Activated CD8-positive, alpha-beta T cell treated with anti-CD3 and anti-CD28 coated beads for 36 hours (primary cell): Measurements from ENCODE around the gene OPRM1. TPM values are rescaled to one million over a fixed set of nuclear protein-coding genes. Genes with fewer than 3 reads are reported as not detected.

Experiments
- ATAC-seq: fragments of 200-7000 bp; cut with Tn5 transposase; one replicate; pipeline ENCODE4 v1.10.0; 2021; ENCODE audit warnings: mild to moderate bottlenecking, moderate library complexity
- CTCF ChIA-PET: fragments of 350-600 bp; sonication (Branson Sonifier 250); formaldehyde crosslinking; loops from one replicate; lab custom pipeline; 2021; ENCODE audit warnings: antibody characterized with exemption; lab: Charles Lee
- POLR2A ChIA-PET: fragments of 350-600 bp; sonication (Branson Sonifier 250); formaldehyde crosslinking; loops from one replicate; lab custom pipeline; 2021; ENCODE audit warnings: antibody characterized with exemption; lab: Charles Lee
- DNase-seq: peaks from one replicate; pipeline ENCODE4 v3.0.0-alpha.2; 2020
- H3K27ac Mint-ChIP-seq: one replicate; pipeline ENCODE4 v1.8.0; 2021; ENCODE audit warnings: mild to moderate bottlenecking, mixed read lengths
- H3K27me3 Mint-ChIP-seq: one replicate; pipeline ENCODE4 v1.8.0; 2021; ENCODE audit warnings: mixed read lengths
- H3K36me3 Mint-ChIP-seq: one replicate; pipeline ENCODE4 v1.8.0; 2021; ENCODE audit warnings: low read depth, mixed read lengths
- H3K4me1 Mint-ChIP-seq: one replicate; pipeline ENCODE4 v1.8.0; 2021; ENCODE audit warnings: low read depth, mixed read lengths
- H3K4me3 Mint-ChIP-seq: one replicate; pipeline ENCODE4 v1.8.0; 2021; ENCODE audit warnings: mild to moderate bottlenecking, moderate library complexity, mixed read lengths
- H3K9me3 Mint-ChIP-seq: one replicate; pipeline ENCODE4 v1.8.0; 2021; ENCODE audit warnings: mixed read lengths
- intact Hi-C: fragments of 100-400 bp; cut with micrococcal nuclease; formaldehyde crosslinking; loops from one replicate; pipeline ENCODE4 v1.10.0; 2022
- total RNA-seq, 2 experiments: library from RNA; stranded (reverse); gene quantifications; one replicate each; pipeline ENCODE4 v1.2.3, GENCODE V29; 2021
- TF ChIP-seq, protein P1 (sequence below): fragments of 200-600 bp; IDR thresholded peaks from one replicate; pipeline ENCODE4 v1.8.0; 2022; ENCODE audit warnings: antibody characterized with exemption, mild to moderate bottlenecking

OPRM1 gene
- total RNA-seq, 2 experiments from 2014 or later: not detected

DNA sequence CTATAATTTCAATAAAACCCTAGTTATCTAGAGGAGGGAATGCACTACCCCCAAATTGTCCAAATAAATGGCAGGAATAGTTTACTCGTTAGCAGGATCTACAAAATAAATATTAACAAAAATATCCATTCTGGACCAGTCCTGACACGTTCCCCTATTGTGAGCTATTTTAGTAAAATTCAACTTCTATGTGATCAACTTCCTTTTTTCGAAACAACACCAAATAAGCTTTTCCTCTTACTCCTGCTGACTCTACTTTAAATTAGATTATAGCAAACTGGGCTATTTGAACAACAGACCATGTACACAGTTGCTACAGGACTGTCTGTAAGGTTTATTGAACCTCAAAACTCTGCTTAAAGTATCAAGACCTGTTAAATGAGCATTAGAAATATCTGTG lies 163.3 kb downstream of the OPRM1 start:
- intact Hi-C loops: no loop called here
- Mint-ChIP-seq H3K4me3 (no peak overlapping the region), H3K27ac (no peak overlapping the region), H3K36me3 (peaks cover 71% of the 10 kb centered on the region), H3K27me3 (no peaks in the 10 kb centered on the region), H3K9me3 (peaks cover 1% of the 10 kb centered on the region), H3K4me1 (peaks cover 60% of the 10 kb centered on the region)
- ChIA-PET POLR2A (no interaction called here), CTCF (interaction anchor here (0.9 kb wide), 1 partner anchor 20 kb away, joined by 3 read pairs; no protein-coding TSS in a partner anchor)
- DNase-seq: no peak
- no peak for ATAC-seq
- TF ChIP-seq, protein P1, sequence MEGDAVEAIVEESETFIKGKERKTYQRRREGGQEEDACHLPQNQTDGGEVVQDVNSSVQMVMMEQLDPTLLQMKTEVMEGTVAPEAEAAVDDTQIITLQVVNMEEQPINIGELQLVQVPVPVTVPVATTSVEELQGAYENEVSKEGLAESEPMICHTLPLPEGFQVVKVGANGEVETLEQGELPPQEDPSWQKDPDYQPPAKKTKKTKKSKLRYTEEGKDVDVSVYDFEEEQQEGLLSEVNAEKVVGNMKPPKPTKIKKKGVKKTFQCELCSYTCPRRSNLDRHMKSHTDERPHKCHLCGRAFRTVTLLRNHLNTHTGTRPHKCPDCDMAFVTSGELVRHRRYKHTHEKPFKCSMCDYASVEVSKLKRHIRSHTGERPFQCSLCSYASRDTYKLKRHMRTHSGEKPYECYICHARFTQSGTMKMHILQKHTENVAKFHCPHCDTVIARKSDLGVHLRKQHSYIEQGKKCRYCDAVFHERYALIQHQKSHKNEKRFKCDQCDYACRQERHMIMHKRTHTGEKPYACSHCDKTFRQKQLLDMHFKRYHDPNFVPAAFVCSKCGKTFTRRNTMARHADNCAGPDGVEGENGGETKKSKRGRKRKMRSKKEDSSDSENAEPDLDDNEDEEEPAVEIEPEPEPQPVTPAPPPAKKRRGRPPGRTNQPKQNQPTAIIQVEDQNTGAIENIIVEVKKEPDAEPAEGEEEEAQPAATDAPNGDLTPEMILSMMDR: no peak

DNA sequence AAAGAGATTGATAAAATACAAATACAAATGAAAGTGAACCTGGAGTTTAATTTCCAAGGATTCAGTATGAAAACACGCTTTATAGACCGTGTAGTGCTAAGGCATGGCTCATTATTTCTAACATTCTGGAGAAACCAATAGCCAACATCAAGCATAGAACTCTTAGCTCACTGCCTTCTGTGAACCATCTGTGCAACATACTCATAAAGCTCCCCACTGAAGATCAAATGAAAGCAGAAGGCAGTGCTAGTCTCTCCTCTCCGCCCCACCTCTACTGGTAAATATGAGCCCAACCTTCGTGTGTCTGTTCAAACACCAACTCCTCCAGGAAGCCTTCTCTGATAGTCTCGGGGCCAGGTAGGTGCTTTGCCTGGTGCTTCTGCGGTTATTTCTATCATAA lies 163.9 kb downstream of the OPRM1 start:
- Mint-ChIP-seq H3K4me3 (no peak overlapping the region), H3K36me3 (peaks cover 72% of the 10 kb centered on the region), H3K9me3 (peaks cover 1% of the 10 kb centered on the region), H3K27ac (no peak overlapping the region), H3K27me3 (no peaks in the 10 kb centered on the region), H3K4me1 (peaks cover 54% of the 10 kb centered on the region)
- ChIA-PET CTCF (interaction anchor here (0.6 to 1.4 kb wide), 3 partner anchors 9 to 20 kb away, joined by 3 read pairs; no protein-coding TSS in a partner anchor), POLR2A (no interaction called here)
- DNase-seq (no peak), ATAC-seq (no peak)
- intact Hi-C loops: no loop called here
- TF ChIP-seq, protein P1: no peak

DNA sequence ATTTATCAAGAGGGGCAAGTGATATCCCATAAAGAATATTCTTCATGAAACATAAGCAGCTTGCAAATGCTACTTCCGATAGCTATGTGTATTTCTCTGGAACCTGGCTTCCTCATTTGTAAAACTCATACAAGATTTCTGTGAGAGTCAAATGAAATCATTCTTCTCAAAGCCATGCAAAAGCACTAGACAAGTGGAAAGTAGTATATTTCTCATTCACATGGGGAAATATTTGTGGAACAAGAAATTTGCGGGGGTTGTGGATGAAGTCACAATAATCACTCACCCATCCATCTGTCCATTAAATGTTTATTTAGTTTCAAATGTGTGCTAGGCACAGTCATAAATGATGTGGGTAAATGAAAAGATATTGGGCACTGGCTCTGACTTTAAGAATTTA lies 167.1 kb downstream of the OPRM1 start:
- H3K27ac Mint-ChIP-seq: no peak overlapping the region
- no peaks in the 10 kb centered on the region for H3K27me3 Mint-ChIP-seq

GRCh38 chr6:154206996-154207395 lies 168.0 kb downstream of the OPRM1 start:
- CTCF ChIA-PET: interaction anchor here (1.0 to 1.5 kb wide), 3 partner anchors 17 to 70 kb away, joined by 3 to 5 read pairs (median 3); no protein-coding TSS in a partner anchor
- Mint-ChIP-seq H3K9me3 (peaks cover 1% of the 10 kb centered on the region), H3K27me3 (no peaks in the 10 kb centered on the region), H3K27ac (no peak overlapping the region), H3K36me3 (peaks cover 67% of the 10 kb centered on the region), H3K4me3 (no peak overlapping the region), H3K4me1 (peaks cover 41% of the 10 kb centered on the region)
- intact Hi-C loops: no loop called here
- TF ChIP-seq, protein P1: no peak
- no peak for ATAC-seq
- POLR2A ChIA-PET: interaction anchor here (0.9 kb wide), 1 partner anchor 10 kb away, joined by 3 read pairs; no protein-coding TSS in a partner anchor
- DNase-seq: no peak

More for the DNA sequence above, 167.1 kb downstream of the OPRM1 start:
- TF ChIP-seq, protein P1: no peak
- no peak for ATAC-seq
- H3K4me1 Mint-ChIP-seq: peaks cover 46% of the 10 kb centered on the region
- CTCF ChIA-PET: interaction anchor here (0.7 to 1.5 kb wide), 3 partner anchors 36 to 165 kb away, joined by 3 read pairs; no protein-coding TSS in a partner anchor
- H3K4me3 Mint-ChIP-seq: no peak overlapping the region
- DNase-seq: no peak
- peaks cover 71% of the 10 kb centered on the region for H3K36me3 Mint-ChIP-seq
- POLR2A ChIA-PET: interaction anchor here (0.6 kb wide), 1 partner anchor 11 kb away, joined by 4 read pairs; no protein-coding TSS in a partner anchor
- H3K9me3 Mint-ChIP-seq: peaks cover 1% of the 10 kb centered on the region
- intact Hi-C loops: no loop called here

- POLR2A ChIA-PET: no interaction called here
- peaks cover 63% of the 10 kb centered on the region for H3K36me3 Mint-ChIP-seq
Measured at GRCh38 chr6:154209555-154209954, 170.5 kb downstream of the OPRM1 start.

More at GRCh38 chr6:154209555-154209954, 170.5 kb downstream of the OPRM1 start:
- Mint-ChIP-seq H3K9me3 (no peaks in the 10 kb centered on the region), H3K27ac (no peak overlapping the region), H3K4me1 (peaks cover 42% of the 10 kb centered on the region), H3K4me3 (no peak overlapping the region), H3K27me3 (no peaks in the 10 kb centered on the region)
- intact Hi-C loops: no loop called here
- TF ChIP-seq, protein P1: no peak
- CTCF ChIA-PET: no interaction called here
- DNase-seq (no peak), ATAC-seq (no peak)
